GM12878 (cell line): ENCODE data around the gene ZNF283. TPM values are rescaled to one million over a fixed set of nuclear protein-coding genes. Genes with fewer than 3 reads are reported as not detected.
A peak's percentile ranks its signal among the peaks of the same experiment; 100 is the strongest.

Source experiments
- ATAC-seq: fragments of 200-7000 bp; cut with Tn5 transposase; 3 replicates; pipeline ENCODE4 v1.9.1; 2020; ENCODE audit warnings: mild to moderate bottlenecking, moderate library complexity
- Bru-seq: library from RNA; stranded (reverse); fragments of 400-500 nt; gene quantifications from one replicate; lab custom pipeline; 2021; lab: Mats Ljungman, UMichigan
- BruChase-seq, 2 experiments: library from RNA; stranded (reverse); fragments of 400-500 nt; gene quantifications; one replicate each; lab custom pipeline; 2021; lab: Mats Ljungman, UMichigan
- BruUV-seq: library from RNA; stranded (reverse); fragments of 400-500 nt; replicated peaks from 2 replicates; lab custom pipeline; 2021; lab: Mats Ljungman, UMichigan
- CTCF ChIA-PET: fragments of 300-600 bp; sonication (Branson Sonifier 250); formaldehyde crosslinking; extraction: SDS; loops from one replicate; lab custom pipeline; 2021; ENCODE audit warnings: inconsistent platforms; lab: Yijun Ruan, JAX
- POLR2A ChIA-PET: fragments of 350-600 bp; formaldehyde crosslinking; extraction: SDS; loops from one replicate; lab custom pipeline; 2021; ENCODE audit warnings: inconsistent platforms; lab: Charles Lee
- RAD21 ChIA-PET: fragments of 300-600 bp; sonication (Branson Sonifier 250); formaldehyde crosslinking; loops from one replicate; lab custom pipeline; 2023; ENCODE audit warnings: antibody characterized with exemption; ENCODE audit not compliant: unreplicated experiment; lab: Charles Lee
- SMC1A ChIA-PET: fragments of 300-600 bp; sonication (Branson Sonifier 250); formaldehyde crosslinking; loops from one replicate; lab custom pipeline; 2023; ENCODE audit not compliant: unreplicated experiment, uncharacterized antibody; lab: Charles Lee
- DNase-seq: peaks from one replicate; pipeline ENCODE4 v3.0.0-alpha.2; 2011; ENCODE audit warnings: low read depth, low spot score
- FAIRE-seq: peaks from 3 replicates; lab custom pipeline; 2011; peaks lifted over from hg19 to GRCh38; lab: Jason Lieb, UNC
- H2AFZ ChIP-seq: 2 replicates; pipeline ENCODE4 v1.6.0; 2011; ENCODE audit warnings: low read depth, low read length, control low read depth; ENCODE audit not compliant: control insufficient read depth
- H3K27ac ChIP-seq: 2 replicates; pipeline ENCODE4 v1.5.1; 2011; ENCODE audit warnings: control low read depth; ENCODE audit not compliant: control insufficient read depth, insufficient read depth
- H3K27me3 ChIP-seq, 2 experiments: replicated peaks in 1 of 2; 2 replicates each; pipeline versions ENCODE4 v1.6.0 to v1.6.1; 2011; ENCODE audit warnings: low read length in 1 of 2; ENCODE audit not compliant: control insufficient read depth in 2 of 2, insufficient read depth in 2 of 2
- H3K36me3 ChIP-seq, 2 experiments: 2 replicates each; pipeline ENCODE4 v1.5.1; 2011; ENCODE audit warnings: low read length in 1 of 2; ENCODE audit not compliant: control insufficient read depth in 2 of 2, insufficient read depth in 2 of 2
- H3K4me1 ChIP-seq: 2 replicates; pipeline ENCODE4 v1.6.1; 2011; ENCODE audit warnings: mild to moderate bottlenecking, low read length, moderate library complexity, mixed read lengths; ENCODE audit not compliant: control insufficient read depth, insufficient read depth
- H3K4me2 ChIP-seq: 2 replicates; pipeline ENCODE4 v1.6.0; 2011; ENCODE audit warnings: control low read depth; ENCODE audit not compliant: control insufficient read depth, insufficient read depth
- H3K4me3 ChIP-seq: fragments of 200-600 bp; sonication (generic); 2 replicates; pipeline ENCODE4 v1.5.1; 2016
- H3K79me2 ChIP-seq: 2 replicates; pipeline ENCODE4 v1.6.0; 2011; ENCODE audit warnings: low read length; ENCODE audit not compliant: control insufficient read depth, insufficient read depth
- H3K9ac ChIP-seq: 2 replicates; pipeline ENCODE4 v1.8.0; 2011; ENCODE audit warnings: low read length, control low read depth, mixed read lengths; ENCODE audit not compliant: control insufficient read depth, insufficient read depth
- H3K9me3 ChIP-seq: replicated peaks from 3 replicates; pipeline ENCODE4 v1.5.1; 2011; ENCODE audit warnings: mild to moderate bottlenecking, low read length; ENCODE audit not compliant: control insufficient read depth, insufficient read depth
- H4K20me1 ChIP-seq: 2 replicates; pipeline ENCODE4 v1.6.0; 2011; ENCODE audit not compliant: control insufficient read depth, insufficient read depth
- BACH1 ChIP-seq: fragments of 450-650 bp; IDR thresholded peaks from 2 replicates; pipeline ENCODE4 v1.6.1; 2017; ENCODE audit warnings: mild to moderate bottlenecking, borderline replicate concordance
- CBX5 ChIP-seq: sonication (generic); IDR thresholded peaks from 2 replicates; pipeline ENCODE4 v1.6.1; 2016; ENCODE audit warnings: low read depth, moderate library complexity, mild to moderate bottlenecking, inconsistent platforms
- ESRRA ChIP-seq: IDR thresholded peaks from 2 replicates; pipeline ENCODE4 v1.6.1; 2012; ENCODE audit warnings: mild to moderate bottlenecking, low read length, improper control_type of control experiment
- RAD21 ChIP-seq: IDR thresholded peaks from 2 replicates; pipeline ENCODE4 v1.6.1; 2011; ENCODE audit warnings: mild to moderate bottlenecking, low read depth, low read length, moderate library complexity; ENCODE audit not compliant: insufficient read depth
- RELA ChIP-seq: fragments of 450-650 bp; IDR thresholded peaks from 2 replicates; pipeline ENCODE4 v1.8.0; 2014; ENCODE audit warnings: borderline replicate concordance; ENCODE audit not compliant: partially characterized antibody
- RUNX3 ChIP-seq: IDR thresholded peaks from 2 replicates; pipeline ENCODE4 v1.6.1; 2012; ENCODE audit warnings: low read length, inconsistent platforms
- SMAD5 ChIP-seq: IDR thresholded peaks from 2 replicates; pipeline ENCODE4 v1.6.1; 2016; ENCODE audit warnings: antibody characterized with exemption, low read depth
- SUZ12 ChIP-seq: fragments of 200-600 bp; sonication (generic); IDR thresholded peaks from one replicate; pipeline ENCODE4 v1.6.1; 2018; ENCODE audit warnings: antibody characterized with exemption, mild to moderate bottlenecking; ENCODE audit not compliant: unreplicated experiment
- WGBS: methylation state at CpG from one replicate; pipeline ENCODE4 v1.1.6; 2016; ENCODE audit warnings: low lambda C conversion rate; ENCODE audit not compliant: insufficient replicate concordance, insufficient coverage; ENCODE audit errors: missing lambda C conversion rate; 5-methylcytosine and 5-hydroxymethylcytosine counted together
- in situ Hi-C: fragments of 300-500 bp; cut with MboI; formaldehyde crosslinking; loops from 9 replicates; pipeline ENCODE4 v1.14.3; 2018; ENCODE audit warnings: mixed read lengths
- intact Hi-C: fragments of 100-400 bp; cut with micrococcal nuclease; formaldehyde crosslinking; loops from one replicate; pipeline ENCODE4 v1.14.2; 2022; ENCODE audit not compliant: unreplicated experiment
- long read RNA-seq, 2 experiments: library from polyadenylated mRNA; unstranded; transcript quantifications; one replicate each; pipeline ENCODE4 v2.0.0, GENCODE V29; 2019 to 2020
- polyA minus RNA-seq, 3 experiments: library from RNA; depleted of rRNA, polyadenylated mRNA; stranded (reverse); fragments of >200 nt; gene quantifications; 2 replicates each; pipeline ENCODE4 v1.2.3, GENCODE V29; 2011
- polyA plus RNA-seq, 11 experiments: library from polyadenylated mRNA; depleted of rRNA in 4 of 11; unstranded in 6 of 11; stranded (reverse) in 5 of 11; fragments of >200 nt; fragmentation: Nextera tagmentation in 4 of 11; fragmentation: Illumina TruSeq in 1 of 11; extraction: Ambion mirVana in 4 of 11; extraction: Trizol in 1 of 11; gene quantifications; 1 replicate in 1 of 11; 2 replicates in 10 of 11; pipeline versions ENCODE4 v1.2.1 to v1.2.3, GENCODE V29; 2011 to 2016; ENCODE audit warnings: inconsistent platforms in 2 of 11, missing spikeins in 2 of 11, low read depth in 1 of 11
- total RNA-seq, 4 experiments: library from RNA; depleted of rRNA in 3 of 4; stranded (reverse); fragments of >200 nt in 3 of 4; fragmentation: Illumina TruSeq in 1 of 4; extraction: Trizol in 1 of 4; gene quantifications; 2 replicates each; pipeline versions ENCODE4 v1.2.1 to v1.2.3, GENCODE V29; 2013 to 2021
- TF ChIP-seq, protein P1 (sequence below): fragments of 450-650 bp; IDR thresholded peaks from 2 replicates; pipeline ENCODE4 v1.6.1; 2017; ENCODE audit warnings: antibody characterized with exemption, mild to moderate bottlenecking, moderate library complexity
- TF ChIP-seq, protein P2 (sequence below): fragments of 450-650 bp; IDR thresholded peaks from 2 replicates; pipeline ENCODE4 v1.6.1; 2017; ENCODE audit warnings: mild to moderate bottlenecking, moderate library complexity

The ZNF283 gene
- 40.7 and 62.8 TPM in 2 replicates for total RNA-seq (2013; cell fraction: nucleolus; rRNA removed)
- 4.3 and 4.9 TPM in 2 replicates for total RNA-seq (2014; rRNA removed)
- 7.8 and 7.9 TPM in 2 replicates for total RNA-seq (2014; rRNA removed; fragmentation: Illumina TruSeq; extraction: Trizol)
- total RNA-seq (2021) = 5.1 and 5.4 TPM in 2 replicates
- 2.7 TPM for polyA plus RNA-seq (2011; ENCODE audit: low read depth)
- 5.6 and 11.4 TPM in 2 replicates for polyA plus RNA-seq (2011; rRNA removed)
- polyA plus RNA-seq (2011; cell fraction: cytosol; rRNA removed) = 1.5 and 2.6 TPM in 2 replicates
- 4.8 and 5.6 TPM in 2 replicates for polyA plus RNA-seq (2011; cell fraction: nucleus; rRNA removed)
- polyA plus RNA-seq (2012) = 3.9 and 4.4 TPM in 2 replicates
- 3.0 and 6.7 TPM in 2 replicates for polyA plus RNA-seq (2014; fragmentation: Illumina TruSeq; extraction: Trizol)
- polyA plus RNA-seq (2014; fragmentation: Nextera tagmentation; extraction: Ambion mirVana) = 1 to 10 TPM; 2.2 to 2.4 TPM
- 3.1 and 3.8 TPM in 2 replicates for polyA plus RNA-seq (2014; rRNA removed)
- polyA plus RNA-seq (2016; fragmentation: Nextera tagmentation; extraction: Ambion mirVana) = 1 to 10 TPM; 3.0 to 3.6 TPM
- polyA minus RNA-seq (2011; rRNA and poly(A)+ RNA removed) = 4.8 and 5.4 TPM in 2 replicates
- polyA minus RNA-seq (2011; cell fraction: cytosol; rRNA and poly(A)+ RNA removed) = 2.0 and 5.5 TPM in 2 replicates
- 5.4 and 6.1 TPM in 2 replicates for polyA minus RNA-seq (2011; cell fraction: nucleus; rRNA and poly(A)+ RNA removed)
- percentile 60 among the genes with signal in this experiment for Bru-seq, nascent RNA
- percentile 66 among the genes with signal in this experiment for BruChase-seq, experiment 1, labeled RNA remaining after a 6-hour chase
- BruChase-seq, experiment 2, labeled RNA remaining after a 2-hour chase = percentile 69 among the genes with signal in this experiment
- long read RNA-seq, experiment 1 = 0 reads
- long read RNA-seq, experiment 2, partial matches to known transcripts = 2 of 13 reads
- long read RNA-seq, experiment 2, other reads (novel, unspliced or antisense) = 11 of 13 reads

DNA sequence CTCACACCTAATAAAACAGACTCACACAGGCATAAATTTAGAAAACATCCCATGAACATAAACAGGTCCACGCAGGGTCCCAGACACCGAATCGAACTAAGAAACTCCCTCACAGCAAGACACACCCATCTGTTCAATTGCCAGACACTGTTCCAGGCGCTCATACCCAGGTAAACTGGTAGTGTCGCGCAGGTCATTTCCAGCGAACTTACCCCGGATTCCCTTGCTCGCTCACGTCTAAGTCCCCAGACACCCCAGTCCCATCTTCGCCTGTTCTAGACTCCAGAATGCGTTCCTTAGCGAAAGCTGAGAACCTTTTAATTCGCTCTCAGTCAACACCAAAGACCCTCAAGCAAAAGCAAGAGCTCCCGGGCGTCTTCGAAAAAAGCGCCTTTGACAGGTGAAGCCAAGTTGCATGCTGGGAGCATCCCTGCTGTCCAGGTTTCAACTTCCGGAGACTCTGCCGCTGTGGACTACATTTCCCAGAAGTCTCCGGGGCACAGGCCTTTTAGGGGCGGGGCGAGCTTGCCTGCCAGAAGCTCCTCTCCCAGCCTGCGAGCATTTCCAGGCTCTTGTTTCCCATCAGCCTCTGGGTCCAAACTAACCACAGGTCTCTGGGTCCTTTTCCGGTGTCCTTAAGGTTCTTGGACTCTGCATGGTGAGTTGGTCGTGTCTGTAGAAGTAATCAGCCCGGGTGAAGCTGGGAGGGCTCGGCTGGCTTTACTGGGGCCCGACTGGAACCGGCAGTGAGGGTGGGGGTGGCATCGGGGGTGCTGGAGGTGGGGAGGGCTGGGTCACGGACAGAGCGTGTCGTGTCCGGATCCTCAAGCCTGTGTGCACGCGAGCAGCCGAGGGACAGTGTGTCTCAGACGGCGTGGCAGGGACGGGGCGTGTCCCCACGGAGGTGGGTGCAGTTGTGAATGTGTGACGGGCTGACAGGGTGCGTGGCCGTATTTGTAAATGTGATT lies at the start of gene ZNF283:
Gene ZNF283, plus strand, starts transcription at position 535 of the 968 bp plus-strand sequence. CDS start 6,184 bp downstream, outside the sequence.
- H2AFZ ChIP-seq = peak within 1 kb of the TSS; percentile 98
- POLR2A ChIA-PET = no interaction called here
- ATAC-seq = peak; percentile 98
- in situ Hi-C loops = no loop called here
- peaks cover 3% of the 10 kb centered on the region for H3K4me1 ChIP-seq
- H3K79me2 ChIP-seq = no peaks in the 10 kb centered on the region
- SMC1A ChIA-PET = interaction anchor here (1.6 to 1.7 kb wide), 2 partner anchors 17 to 75 kb away, joined by 3 to 5 read pairs; no protein-coding TSS in a partner anchor
- H3K4me2 ChIP-seq = peak within 1 kb of the TSS; percentile 87
- RAD21 ChIA-PET = interaction anchor here (0.8 to 1.0 kb wide), 4 partner anchors 17 to 159 kb away, joined by 4 read pairs; partner anchors contain the start of gene ZNF221
- H4K20me1 ChIP-seq = no peaks in the 10 kb centered on the region
- no TSS peak for BruUV-seq
- H3K36me3 ChIP-seq = peaks cover 0 to 4% of the 10 kb centered on the region in 2 experiments; a peak in 1 of 4 replicates
- WGBS = 30% methylated on average over 46 of the region's 46 CpGs
- H3K9me3 ChIP-seq = peaks cover 1% of the 10 kb centered on the region; the same call in 1 of the 3 replicates
- CTCF ChIA-PET = interaction anchor here (1.0 to 1.3 kb wide), 2 partner anchors 17 to 83 kb away, joined by 3 to 4 read pairs; no protein-coding TSS in a partner anchor
- H3K9ac ChIP-seq = peak within 1 kb of the TSS; percentile 57; the same call in 1 of the 2 replicates
- intact Hi-C loops = no loop called here
- peak within 1 kb of the TSS; percentile 73 for H3K4me3 ChIP-seq
- H3K27ac ChIP-seq = peak within 1 kb of the TSS; percentile 29; the same call in 1 of the 2 replicates
- DNase-seq = peak; percentile 28
- peak; percentile 86 for FAIRE-seq
- no peaks in the 10 kb centered on the region for H3K27me3 ChIP-seq
- no peak for TF ChIP-seq SUZ12
- TF ChIP-seq BACH1 = no peak
- peak; percentile 49 for TF ChIP-seq RUNX3
- no peak for TF ChIP-seq SMAD5
- TF ChIP-seq, protein P1, sequence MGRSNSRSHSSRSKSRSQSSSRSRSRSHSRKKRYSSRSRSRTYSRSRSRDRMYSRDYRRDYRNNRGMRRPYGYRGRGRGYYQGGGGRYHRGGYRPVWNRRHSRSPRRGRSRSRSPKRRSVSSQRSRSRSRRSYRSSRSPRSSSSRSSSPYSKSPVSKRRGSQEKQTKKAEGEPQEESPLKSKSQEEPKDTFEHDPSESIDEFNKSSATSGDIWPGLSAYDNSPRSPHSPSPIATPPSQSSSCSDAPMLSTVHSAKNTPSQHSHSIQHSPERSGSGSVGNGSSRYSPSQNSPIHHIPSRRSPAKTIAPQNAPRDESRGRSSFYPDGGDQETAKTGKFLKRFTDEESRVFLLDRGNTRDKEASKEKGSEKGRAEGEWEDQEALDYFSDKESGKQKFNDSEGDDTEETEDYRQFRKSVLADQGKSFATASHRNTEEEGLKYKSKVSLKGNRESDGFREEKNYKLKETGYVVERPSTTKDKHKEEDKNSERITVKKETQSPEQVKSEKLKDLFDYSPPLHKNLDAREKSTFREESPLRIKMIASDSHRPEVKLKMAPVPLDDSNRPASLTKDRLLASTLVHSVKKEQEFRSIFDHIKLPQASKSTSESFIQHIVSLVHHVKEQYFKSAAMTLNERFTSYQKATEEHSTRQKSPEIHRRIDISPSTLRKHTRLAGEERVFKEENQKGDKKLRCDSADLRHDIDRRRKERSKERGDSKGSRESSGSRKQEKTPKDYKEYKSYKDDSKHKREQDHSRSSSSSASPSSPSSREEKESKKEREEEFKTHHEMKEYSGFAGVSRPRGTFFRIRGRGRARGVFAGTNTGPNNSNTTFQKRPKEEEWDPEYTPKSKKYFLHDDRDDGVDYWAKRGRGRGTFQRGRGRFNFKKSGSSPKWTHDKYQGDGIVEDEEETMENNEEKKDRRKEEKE = no peak
- TF ChIP-seq, protein P2, sequence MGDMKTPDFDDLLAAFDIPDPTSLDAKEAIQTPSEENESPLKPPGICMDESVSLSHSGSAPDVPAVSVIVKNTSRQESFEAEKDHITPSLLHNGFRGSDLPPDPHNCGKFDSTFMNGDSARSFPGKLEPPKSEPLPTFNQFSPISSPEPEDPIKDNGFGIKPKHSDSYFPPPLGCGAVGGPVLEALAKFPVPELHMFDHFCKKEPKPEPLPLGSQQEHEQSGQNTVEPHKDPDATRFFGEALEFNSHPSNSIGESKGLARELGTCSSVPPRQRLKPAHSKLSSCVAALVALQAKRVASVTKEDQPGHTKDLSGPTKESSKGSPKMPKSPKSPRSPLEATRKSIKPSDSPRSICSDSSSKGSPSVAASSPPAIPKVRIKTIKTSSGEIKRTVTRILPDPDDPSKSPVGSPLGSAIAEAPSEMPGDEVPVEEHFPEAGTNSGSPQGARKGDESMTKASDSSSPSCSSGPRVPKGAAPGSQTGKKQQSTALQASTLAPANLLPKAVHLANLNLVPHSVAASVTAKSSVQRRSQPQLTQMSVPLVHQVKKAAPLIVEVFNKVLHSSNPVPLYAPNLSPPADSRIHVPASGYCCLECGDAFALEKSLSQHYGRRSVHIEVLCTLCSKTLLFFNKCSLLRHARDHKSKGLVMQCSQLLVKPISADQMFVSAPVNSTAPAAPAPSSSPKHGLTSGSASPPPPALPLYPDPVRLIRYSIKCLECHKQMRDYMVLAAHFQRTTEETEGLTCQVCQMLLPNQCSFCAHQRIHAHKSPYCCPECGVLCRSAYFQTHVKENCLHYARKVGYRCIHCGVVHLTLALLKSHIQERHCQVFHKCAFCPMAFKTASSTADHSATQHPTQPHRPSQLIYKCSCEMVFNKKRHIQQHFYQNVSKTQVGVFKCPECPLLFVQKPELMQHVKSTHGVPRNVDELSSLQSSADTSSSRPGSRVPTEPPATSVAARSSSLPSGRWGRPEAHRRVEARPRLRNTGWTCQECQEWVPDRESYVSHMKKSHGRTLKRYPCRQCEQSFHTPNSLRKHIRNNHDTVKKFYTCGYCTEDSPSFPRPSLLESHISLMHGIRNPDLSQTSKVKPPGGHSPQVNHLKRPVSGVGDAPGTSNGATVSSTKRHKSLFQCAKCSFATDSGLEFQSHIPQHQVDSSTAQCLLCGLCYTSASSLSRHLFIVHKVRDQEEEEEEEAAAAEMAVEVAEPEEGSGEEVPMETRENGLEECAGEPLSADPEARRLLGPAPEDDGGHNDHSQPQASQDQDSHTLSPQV = no peak
- no peak for TF ChIP-seq ESRRA
- TF ChIP-seq CBX5 = no peak
- TF ChIP-seq RAD21 = no peak
- TF ChIP-seq RELA = peak; percentile 67
